C4-2B (cell line): ENCODE results near the gene KCTD18.

ENCODE experiments used
- H3K27ac ChIP-seq: fragments of 450-650 bp; 2 replicates; pipeline ENCODE4 v1.5.1; 2017
- ZFX ChIP-seq: fragments of 450-650 bp; IDR thresholded peaks from 2 replicates; pipeline ENCODE4 v1.6.1; 2017
- TF ChIP-seq, protein P1 (sequence below): fragments of 450-650 bp; conservative IDR thresholded peaks from 2 replicates; pipeline ENCODE4 v1.5.1; 2017; ENCODE audit warnings: mild to moderate bottlenecking

Gene KCTD18

DNA sequence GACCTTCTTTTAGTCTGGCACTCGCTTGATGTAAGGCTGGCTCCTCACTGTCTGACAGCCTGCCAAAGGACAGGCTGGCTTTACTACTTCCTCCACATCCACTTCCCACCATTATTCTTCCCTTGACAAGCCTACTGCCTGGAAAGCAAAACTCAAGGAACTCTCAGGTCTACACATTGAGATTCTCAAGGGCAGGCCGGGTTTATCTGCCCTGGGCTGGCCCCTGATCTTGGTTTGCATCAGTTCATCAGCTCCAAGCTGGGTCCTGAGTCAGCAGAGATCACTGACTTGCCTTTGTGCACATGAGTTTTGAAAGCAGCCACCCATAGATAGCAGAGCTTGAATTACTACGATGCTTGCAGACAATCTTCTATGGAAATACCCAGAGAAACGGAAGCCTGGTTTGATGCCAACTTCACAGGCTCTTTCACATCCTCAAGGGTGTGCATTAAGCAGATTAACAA is 53.9 kb downstream of the KCTD18 start:
- H3K27ac ChIP-seq, result peak overlapping the region; percentile 45

DNA sequence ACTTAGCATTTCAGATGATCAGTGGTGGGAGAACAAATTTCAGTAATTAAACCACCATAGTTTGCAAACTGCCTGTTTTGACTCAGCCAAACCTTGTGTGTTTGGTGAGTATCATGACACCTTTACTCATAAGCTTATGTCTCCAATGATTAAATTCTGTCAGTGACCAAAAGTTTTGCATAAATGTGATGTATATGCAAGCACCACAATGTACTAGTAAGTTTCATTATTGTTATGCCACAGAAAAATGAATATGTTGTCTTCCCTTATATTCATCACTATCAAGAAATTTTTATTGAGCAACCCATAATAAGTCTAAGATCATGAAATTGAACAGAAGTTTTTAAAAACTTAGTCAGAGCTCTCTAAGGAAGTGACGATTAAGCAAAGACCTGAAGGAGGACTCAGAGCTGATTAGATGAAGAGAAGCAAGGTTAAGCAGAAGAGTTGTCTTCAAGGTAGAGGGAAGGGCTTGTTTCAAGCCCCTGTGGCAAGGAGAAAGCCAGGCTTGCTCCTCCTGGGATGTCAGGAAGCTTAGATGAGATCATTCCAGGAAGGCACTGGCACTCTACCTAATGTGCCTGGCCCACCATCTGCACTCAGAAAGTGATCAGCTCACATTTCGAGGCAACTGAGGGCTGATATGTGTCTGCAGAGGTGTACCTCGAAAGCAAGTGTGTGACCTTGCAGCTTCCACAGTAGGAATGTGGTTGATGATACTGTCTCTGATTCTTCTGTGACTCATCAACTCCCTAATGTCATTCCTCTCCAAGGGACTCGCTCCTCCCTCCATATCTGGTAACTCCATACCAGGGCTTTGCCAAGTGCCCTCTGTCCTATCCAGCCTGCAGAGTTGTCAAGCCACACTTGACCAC is 54.7 kb downstream of the KCTD18 start:
- no peak for TF ChIP-seq ZFX
- TF ChIP-seq, protein P1, sequence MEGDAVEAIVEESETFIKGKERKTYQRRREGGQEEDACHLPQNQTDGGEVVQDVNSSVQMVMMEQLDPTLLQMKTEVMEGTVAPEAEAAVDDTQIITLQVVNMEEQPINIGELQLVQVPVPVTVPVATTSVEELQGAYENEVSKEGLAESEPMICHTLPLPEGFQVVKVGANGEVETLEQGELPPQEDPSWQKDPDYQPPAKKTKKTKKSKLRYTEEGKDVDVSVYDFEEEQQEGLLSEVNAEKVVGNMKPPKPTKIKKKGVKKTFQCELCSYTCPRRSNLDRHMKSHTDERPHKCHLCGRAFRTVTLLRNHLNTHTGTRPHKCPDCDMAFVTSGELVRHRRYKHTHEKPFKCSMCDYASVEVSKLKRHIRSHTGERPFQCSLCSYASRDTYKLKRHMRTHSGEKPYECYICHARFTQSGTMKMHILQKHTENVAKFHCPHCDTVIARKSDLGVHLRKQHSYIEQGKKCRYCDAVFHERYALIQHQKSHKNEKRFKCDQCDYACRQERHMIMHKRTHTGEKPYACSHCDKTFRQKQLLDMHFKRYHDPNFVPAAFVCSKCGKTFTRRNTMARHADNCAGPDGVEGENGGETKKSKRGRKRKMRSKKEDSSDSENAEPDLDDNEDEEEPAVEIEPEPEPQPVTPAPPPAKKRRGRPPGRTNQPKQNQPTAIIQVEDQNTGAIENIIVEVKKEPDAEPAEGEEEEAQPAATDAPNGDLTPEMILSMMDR, result no peak
- H3K27ac ChIP-seq, result peak overlapping the region; percentile 45

More for the DNA sequence above, 53.9 kb downstream of the KCTD18 start:
- TF ChIP-seq ZFX, result no peak
- TF ChIP-seq, protein P1, result no peak

DNA sequence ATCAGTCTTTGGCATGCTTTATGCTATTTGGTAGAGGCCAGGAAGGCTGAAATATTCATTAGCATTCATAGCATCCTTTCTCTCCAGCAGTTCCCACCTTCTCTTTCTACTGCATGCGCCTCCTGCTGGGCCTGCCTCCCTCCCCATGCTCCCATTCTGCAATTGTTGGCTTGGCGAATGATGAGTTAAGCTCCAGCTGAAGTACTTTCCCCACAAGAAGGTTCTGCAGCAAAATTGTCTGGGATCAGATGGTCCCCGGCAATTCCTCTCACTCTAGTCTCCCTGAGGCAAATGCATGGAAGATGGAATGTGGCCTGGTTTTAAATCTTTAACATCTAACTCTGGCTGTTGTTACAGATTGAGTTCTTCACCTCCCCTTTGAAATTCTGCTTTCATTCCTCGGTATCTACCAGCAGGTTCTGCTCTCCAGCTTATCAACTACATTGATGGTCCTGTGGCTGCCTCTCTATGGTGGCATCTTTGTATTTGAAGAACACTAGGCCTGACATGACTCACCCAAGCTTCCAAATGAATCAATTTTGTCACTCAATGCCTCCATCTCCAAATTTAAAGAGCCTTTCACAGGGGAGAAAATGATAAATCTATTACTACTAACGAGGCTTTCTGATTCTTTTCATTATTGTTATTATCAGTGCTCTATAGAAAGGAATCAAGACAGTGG is 55.9 kb downstream of the KCTD18 start:
- no peak overlapping the region for H3K27ac ChIP-seq
- no peak for TF ChIP-seq ZFX
- TF ChIP-seq, protein P1, result no peak

DNA sequence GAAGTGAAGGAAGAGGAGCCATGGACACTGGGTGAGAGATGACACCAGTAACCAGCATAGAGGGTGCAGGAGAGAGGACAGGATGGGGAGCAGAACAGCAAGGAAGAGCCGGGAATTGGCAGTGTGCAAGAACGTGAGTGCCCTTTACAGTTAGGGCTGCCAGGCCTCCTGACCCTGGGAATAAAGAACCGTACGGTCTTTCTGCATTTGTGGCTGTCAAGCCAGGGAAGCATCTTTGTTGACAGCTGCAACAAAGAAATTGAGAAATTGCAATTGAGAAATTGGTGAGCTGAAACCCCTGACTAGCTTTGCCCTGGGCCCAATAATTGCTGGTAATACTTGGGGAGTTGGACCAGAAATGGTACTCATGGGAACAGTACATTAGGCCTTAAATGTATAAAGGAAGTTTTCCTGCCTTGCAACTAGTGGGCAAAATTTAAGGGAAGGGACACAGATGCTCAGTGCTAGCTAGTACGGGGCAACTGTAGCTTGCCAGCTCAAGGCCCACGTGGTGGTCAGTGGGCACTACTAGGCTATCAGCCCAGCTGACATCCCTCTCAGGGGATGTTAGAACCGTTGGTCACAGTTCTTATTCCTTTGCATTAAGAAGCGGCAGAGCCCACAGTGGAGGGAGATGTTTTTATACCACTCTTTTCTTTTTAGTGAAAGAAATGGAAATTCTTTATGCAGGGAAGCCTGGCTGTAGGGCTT is 56.6 kb downstream of the KCTD18 start:
- TF ChIP-seq, protein P1, result no peak
- TF ChIP-seq ZFX, result no peak
- no peak overlapping the region for H3K27ac ChIP-seq

DNA sequence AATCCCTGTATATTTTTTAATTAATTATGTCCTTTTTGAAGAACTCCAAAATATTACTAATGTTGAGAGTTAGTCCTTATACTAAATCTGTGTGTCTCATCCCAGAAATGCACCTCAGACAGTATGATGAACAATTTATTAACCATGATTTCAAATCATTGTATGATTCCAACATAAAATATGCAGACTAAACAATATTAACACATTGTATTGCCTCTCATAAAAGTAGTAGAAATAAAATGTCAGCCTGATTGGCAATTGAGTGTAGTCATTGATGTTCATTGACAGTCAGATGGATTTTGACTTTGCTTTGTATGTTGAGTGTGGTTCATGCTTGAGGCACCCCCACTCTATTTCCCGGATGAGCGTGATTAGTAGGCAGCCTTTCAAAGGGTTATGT is 57.5 kb downstream of the KCTD18 start:
- no peak for TF ChIP-seq ZFX
- TF ChIP-seq, protein P1, result no peak
- no peak overlapping the region for H3K27ac ChIP-seq

DNA sequence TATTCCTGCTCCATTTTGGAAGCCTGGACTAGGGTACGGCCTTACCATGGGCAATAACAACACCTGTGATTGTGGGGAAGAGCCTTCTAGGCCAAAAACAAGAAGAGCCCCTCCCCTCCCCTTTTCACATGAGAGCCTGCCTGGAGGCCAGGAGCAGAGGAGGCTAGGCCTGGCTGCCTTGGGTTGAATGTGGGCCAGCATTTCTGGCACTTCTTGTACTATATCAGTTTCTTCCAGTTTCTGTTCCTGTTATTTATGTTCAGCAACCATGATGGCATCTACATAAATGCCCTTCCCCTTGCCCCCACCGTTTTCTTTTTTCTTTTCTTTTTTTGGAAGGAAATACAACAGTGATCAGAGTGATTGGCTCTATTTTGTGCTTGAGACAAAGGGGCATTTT is 58.4 kb downstream of the KCTD18 start:
- TF ChIP-seq, protein P1, result no peak
- no peak for TF ChIP-seq ZFX

DNA sequence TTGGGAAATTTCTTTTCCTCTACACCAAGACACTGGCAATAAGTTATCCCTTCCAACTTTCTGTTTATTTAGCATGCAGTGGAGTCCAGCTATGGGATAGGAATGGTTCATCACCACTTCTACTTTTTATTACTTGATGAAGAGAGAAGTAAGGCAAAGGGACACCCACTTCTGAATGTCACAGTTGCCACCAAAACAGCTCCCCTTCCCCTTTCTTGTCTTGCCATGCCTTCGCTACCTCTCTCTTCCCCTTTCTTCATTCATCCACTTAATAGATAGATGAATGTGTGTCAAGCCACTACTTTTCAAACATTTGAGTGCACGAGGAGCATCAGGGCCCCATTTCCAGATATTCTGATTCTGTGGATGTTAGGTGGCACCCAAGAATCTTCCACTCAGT is 59.6 kb downstream of the KCTD18 start:
- TF ChIP-seq, protein P1, result no peak
- TF ChIP-seq ZFX, result no peak

More for the DNA sequence above, 58.4 kb downstream of the KCTD18 start:
- no peak overlapping the region for H3K27ac ChIP-seq

More for the DNA sequence above, 59.6 kb downstream of the KCTD18 start:
- no peak overlapping the region for H3K27ac ChIP-seq
